LNCaP clone FGC (cell line): Measurements from ENCODE around the gene SLC15A5.

Source experiments
- DNase-seq: peaks from one replicate; pipeline ENCODE4 v3.0.0-alpha.2; 2011; ENCODE audit warnings: low read depth
- H3K4me3 ChIP-seq: 2 replicates; pipeline ENCODE4 v1.5.1; 2011; ENCODE audit warnings: mild to moderate bottlenecking, low read depth, low read length, control low read depth
- TF ChIP-seq, protein P1 (sequence below): IDR thresholded peaks from 2 replicates; pipeline ENCODE4 v1.5.1; 2012; ENCODE audit warnings: mild to moderate bottlenecking; ENCODE audit not compliant: control insufficient read depth, insufficient read depth; ENCODE audit errors: extremely low read depth

SLC15A5 gene

GRCh38 chr12:16307856-16308475, 30.5 kb upstream of the SLC15A5 start:
- no peak for DNase-seq
- TF ChIP-seq, protein P1, sequence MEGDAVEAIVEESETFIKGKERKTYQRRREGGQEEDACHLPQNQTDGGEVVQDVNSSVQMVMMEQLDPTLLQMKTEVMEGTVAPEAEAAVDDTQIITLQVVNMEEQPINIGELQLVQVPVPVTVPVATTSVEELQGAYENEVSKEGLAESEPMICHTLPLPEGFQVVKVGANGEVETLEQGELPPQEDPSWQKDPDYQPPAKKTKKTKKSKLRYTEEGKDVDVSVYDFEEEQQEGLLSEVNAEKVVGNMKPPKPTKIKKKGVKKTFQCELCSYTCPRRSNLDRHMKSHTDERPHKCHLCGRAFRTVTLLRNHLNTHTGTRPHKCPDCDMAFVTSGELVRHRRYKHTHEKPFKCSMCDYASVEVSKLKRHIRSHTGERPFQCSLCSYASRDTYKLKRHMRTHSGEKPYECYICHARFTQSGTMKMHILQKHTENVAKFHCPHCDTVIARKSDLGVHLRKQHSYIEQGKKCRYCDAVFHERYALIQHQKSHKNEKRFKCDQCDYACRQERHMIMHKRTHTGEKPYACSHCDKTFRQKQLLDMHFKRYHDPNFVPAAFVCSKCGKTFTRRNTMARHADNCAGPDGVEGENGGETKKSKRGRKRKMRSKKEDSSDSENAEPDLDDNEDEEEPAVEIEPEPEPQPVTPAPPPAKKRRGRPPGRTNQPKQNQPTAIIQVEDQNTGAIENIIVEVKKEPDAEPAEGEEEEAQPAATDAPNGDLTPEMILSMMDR = no peak
- H3K4me3 ChIP-seq = no peak overlapping the region

DNA sequence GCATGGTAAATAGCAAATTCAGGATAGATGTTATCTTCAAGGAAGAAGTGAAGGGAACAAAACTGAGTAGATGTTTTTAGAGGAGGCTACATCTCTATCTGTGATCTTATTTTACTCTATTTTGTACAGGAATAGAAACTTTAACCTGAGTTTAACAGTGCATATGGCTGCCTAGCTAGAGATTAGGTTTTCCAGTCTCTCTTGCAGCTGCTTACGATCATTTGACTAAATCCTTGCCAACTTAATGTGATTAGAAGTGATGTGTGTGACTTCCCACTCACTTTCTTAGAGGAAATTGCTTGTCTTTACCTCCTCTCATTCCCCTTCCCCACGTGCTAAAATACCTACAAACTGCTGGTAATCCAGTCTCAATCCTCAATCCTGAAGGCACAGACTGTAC, 26.5 kb upstream of the SLC15A5 start:
- TF ChIP-seq, protein P1 = no peak
- H3K4me3 ChIP-seq = no peak overlapping the region
- DNase-seq = no peak

DNA sequence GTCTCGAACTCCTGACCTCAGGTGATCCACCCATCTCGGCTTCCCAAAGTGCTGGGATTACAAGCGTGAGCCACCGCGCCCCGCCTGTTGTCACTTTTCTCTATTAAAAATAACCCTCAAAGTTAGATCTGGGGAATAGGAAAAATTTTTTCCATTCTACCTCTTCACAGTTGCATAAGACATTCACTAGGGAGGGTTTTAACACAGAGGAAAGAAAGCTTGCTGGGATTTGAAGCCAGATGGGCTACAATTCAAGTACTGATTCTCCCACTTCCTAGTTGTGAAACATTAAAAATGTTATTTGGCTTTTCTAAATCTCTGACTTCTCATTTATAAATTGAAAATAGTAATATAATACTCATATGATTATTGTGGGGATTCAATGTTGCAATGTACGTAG, 23.3 kb upstream of the SLC15A5 start:
- TF ChIP-seq, protein P1 = no peak
- DNase-seq = no peak
- no peak overlapping the region for H3K4me3 ChIP-seq

DNA sequence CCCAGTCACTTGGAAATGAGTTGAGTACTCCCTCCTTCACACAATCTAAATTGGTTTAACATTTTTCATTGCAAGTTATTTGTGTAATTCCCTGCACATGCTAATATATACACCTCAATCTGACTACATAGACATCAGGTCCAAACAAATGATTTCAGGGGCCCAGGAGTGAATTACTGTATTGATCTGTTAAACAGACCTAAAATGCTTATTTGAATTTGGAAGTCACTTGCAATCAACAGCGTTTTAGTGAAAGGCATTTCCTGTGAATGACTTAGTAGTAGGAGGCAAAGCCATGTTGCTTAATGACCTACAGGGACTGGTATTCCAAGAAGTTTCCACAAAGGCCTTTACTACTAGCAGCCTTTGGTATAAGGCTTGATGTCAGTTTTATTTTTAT, 22.6 kb upstream of the SLC15A5 start:
- no peak for DNase-seq
- TF ChIP-seq, protein P1 = no peak
- H3K4me3 ChIP-seq = no peak overlapping the region

GRCh38 chr12:16299403-16299802, 21.9 kb upstream of the SLC15A5 start:
- H3K4me3 ChIP-seq = no peak overlapping the region
- DNase-seq = no peak
- TF ChIP-seq, protein P1 = no peak

- DNase-seq = no peak
- no peak overlapping the region for H3K4me3 ChIP-seq
- TF ChIP-seq, protein P1 = no peak
These were observed 20.0 kb upstream of the SLC15A5 start for GRCh38 chr12:16297521-16297920.

DNA sequence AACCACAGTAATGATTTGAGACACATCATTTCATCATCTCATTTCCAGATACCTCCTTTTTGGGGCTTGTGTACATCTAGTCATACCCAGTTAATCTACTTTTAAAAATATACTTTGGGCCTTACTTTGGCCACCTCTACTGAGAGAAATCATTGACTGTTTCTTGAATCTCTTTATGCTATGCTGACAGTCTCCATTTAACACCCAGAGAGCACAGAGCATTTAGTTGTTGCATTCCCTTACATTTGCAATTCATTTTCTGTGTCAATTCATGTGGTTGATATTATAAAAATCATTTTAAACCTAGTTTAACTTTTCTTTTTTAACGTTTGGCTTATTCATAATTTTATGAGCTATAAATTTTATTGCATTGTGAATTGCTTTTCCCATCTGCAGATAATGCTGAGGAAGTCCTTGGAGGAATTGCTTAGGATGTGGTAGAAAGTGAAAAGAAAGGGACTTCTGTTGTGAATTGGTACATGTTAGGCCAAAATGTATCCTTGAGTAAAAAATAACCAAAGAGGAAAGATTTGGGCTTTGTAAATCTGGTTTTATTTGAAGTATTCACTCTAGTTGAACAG, 17.0 kb upstream of the SLC15A5 start:
- no peak for DNase-seq
- no peak overlapping the region for H3K4me3 ChIP-seq
- TF ChIP-seq, protein P1 = no peak
